Prostate gland (tissue), 2 donors: ENCODE results near the gene TENT5C.

Experiments
- POLR2A ChIP-seq: fragments of 450-650 bp; IDR thresholded peaks from one replicate; pipeline ENCODE4 v1.6.1; 2016; ENCODE audit warnings: antibody characterized with exemption, mild to moderate bottlenecking
- TF ChIP-seq, protein P1 (sequence below), 4 experiments: fragments of 200-600 bp in 2 of 4; fragments of 450-650 bp in 2 of 4; sonication (generic) in 2 of 4; IDR thresholded peaks; 1 replicate in 3 of 4; 2 replicates in 1 of 4; pipeline ENCODE4 v1.5.1; 2016 to 2019; ENCODE audit warnings: antibody characterized with exemption in 4 of 4, mild to moderate bottlenecking in 2 of 4, moderate library complexity in 2 of 4

DNA sequence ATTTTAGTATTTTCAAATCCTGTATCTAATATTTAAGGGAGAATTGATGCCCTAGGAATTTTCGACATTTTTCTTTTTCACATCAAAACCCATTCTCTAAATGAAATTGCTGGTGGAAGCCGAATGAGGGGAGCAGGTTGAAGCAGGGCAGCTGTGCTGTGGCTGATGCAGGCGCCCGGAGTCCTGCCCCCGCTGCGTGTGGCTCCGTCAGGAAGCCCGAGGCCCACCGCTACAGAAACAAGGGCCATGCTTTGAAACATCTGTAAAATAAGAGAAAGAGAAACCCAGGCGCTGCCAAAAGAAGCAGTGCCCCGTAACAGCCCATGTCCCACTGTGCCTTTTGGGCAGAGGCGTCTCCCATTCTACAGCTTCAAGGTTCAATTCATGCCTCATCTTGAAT lies 41.1 kb downstream of the TENT5C start:
- TF ChIP-seq POLR2A = no peak
- TF ChIP-seq, protein P1, sequence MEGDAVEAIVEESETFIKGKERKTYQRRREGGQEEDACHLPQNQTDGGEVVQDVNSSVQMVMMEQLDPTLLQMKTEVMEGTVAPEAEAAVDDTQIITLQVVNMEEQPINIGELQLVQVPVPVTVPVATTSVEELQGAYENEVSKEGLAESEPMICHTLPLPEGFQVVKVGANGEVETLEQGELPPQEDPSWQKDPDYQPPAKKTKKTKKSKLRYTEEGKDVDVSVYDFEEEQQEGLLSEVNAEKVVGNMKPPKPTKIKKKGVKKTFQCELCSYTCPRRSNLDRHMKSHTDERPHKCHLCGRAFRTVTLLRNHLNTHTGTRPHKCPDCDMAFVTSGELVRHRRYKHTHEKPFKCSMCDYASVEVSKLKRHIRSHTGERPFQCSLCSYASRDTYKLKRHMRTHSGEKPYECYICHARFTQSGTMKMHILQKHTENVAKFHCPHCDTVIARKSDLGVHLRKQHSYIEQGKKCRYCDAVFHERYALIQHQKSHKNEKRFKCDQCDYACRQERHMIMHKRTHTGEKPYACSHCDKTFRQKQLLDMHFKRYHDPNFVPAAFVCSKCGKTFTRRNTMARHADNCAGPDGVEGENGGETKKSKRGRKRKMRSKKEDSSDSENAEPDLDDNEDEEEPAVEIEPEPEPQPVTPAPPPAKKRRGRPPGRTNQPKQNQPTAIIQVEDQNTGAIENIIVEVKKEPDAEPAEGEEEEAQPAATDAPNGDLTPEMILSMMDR (IDR thresholded peaks at IDR 0.05) = no peak
